Measurements from ENCODE around the gene CFAP299. TPM values are rescaled to one million over a fixed set of nuclear protein-coding genes. Genes with fewer than 3 reads are reported as not detected.

CFAP299 gene
- total RNA-seq, 2 donors from 2014 or later: not detected

DNA sequence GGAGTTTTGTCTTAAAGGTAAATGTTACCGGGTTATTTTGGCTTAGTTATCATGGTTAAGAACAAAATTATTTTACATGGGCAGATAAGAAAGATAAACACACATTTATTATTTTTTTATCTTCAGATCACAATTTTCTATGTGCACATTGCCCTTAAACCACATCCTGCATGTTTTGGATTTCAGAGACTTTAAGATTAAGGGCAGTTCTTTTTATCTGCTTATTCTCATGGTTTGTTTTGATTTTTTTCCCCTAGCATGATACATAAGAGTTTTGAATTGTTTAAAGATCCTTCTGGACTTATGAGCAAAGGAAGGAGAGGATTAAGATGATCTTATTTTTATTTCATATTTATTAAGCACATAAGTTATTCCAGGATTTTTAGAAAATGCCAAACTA is 504.9 kb downstream of the CFAP299 start:
- TF ChIP-seq, protein P1, sequence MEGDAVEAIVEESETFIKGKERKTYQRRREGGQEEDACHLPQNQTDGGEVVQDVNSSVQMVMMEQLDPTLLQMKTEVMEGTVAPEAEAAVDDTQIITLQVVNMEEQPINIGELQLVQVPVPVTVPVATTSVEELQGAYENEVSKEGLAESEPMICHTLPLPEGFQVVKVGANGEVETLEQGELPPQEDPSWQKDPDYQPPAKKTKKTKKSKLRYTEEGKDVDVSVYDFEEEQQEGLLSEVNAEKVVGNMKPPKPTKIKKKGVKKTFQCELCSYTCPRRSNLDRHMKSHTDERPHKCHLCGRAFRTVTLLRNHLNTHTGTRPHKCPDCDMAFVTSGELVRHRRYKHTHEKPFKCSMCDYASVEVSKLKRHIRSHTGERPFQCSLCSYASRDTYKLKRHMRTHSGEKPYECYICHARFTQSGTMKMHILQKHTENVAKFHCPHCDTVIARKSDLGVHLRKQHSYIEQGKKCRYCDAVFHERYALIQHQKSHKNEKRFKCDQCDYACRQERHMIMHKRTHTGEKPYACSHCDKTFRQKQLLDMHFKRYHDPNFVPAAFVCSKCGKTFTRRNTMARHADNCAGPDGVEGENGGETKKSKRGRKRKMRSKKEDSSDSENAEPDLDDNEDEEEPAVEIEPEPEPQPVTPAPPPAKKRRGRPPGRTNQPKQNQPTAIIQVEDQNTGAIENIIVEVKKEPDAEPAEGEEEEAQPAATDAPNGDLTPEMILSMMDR (conservative IDR thresholded peaks at IDR 0.05): no peak
- WGBS, 2 experiments (ENCODE audit: insufficient coverage in 1 of 2, insufficient read length in 1 of 2): 100% methylated on average over 1 of the region's 1 CpG; no CpG with 5 or more reads in 1 of the 2 experiments

GRCh38 chr4:80841587-80842281 is 506.2 kb downstream of the CFAP299 start:
- no peak overlapping the region for H3K27ac Mint-ChIP-seq
- Histone ChIP-seq H3K4me3 (ENCODE audit: low read length) (no peak overlapping the region), H3K27ac (ENCODE audit: low read depth, low read length) (no peak overlapping the region), H3K36me3 (ENCODE audit: control insufficient read depth, insufficient read depth, low read length) (no peaks in the 10 kb centered on the region), H3K4me1 (ENCODE audit: control insufficient read depth, insufficient read depth, low read length) (no peaks in the 10 kb centered on the region), H3K9me3 (ENCODE audit: control insufficient read depth, low read length) (no peaks in the 10 kb centered on the region), H3K27me3 (ENCODE audit: control insufficient read depth, insufficient read depth, low read length, poor library complexity, severe bottlenecking) (no peaks in the 10 kb centered on the region), H3K9ac (ENCODE audit: extremely low read depth, low read length, poor library complexity, severe bottlenecking) (no peak overlapping the region)
- 86% methylated on average over 2 of the region's 2 CpGs; no CpG with 5 or more reads in 1 of the 2 experiments for WGBS, 2 experiments (ENCODE audit: insufficient coverage in 1 of 2, insufficient read length in 1 of 2)
- peaks cover 6% of the 10 kb centered on the region for H3K9me3 Mint-ChIP-seq
- no peak for DNase-seq
- no peaks in the 10 kb centered on the region for H3K4me1 Mint-ChIP-seq
- TF ChIP-seq, protein P1 (conservative IDR thresholded peaks at IDR 0.05): no peak
- H3K4me3 Mint-ChIP-seq: no peak overlapping the region
- H3K27me3 Mint-ChIP-seq (ENCODE audit: insufficient read depth): no peaks in the 10 kb centered on the region
- H3K36me3 Mint-ChIP-seq (ENCODE audit: low read depth): no peaks in the 10 kb centered on the region

More for the DNA sequence above, 504.9 kb downstream of the CFAP299 start:
- H3K36me3 ChIP-seq (ENCODE audit: control insufficient read depth, insufficient read depth, low read length): no peaks in the 10 kb centered on the region
- Mint-ChIP-seq H3K27ac (no peak overlapping the region), H3K27me3 (ENCODE audit: insufficient read depth) (no peaks in the 10 kb centered on the region), H3K4me3 (no peak overlapping the region), H3K9me3 (peaks cover 5% of the 10 kb centered on the region), H3K36me3 (ENCODE audit: low read depth) (no peaks in the 10 kb centered on the region), H3K4me1 (no peaks in the 10 kb centered on the region)
- no peaks in the 10 kb centered on the region for H3K4me1 ChIP-seq (ENCODE audit: control insufficient read depth, insufficient read depth, low read length)
- H3K27me3 ChIP-seq (ENCODE audit: control insufficient read depth, insufficient read depth, low read length, poor library complexity, severe bottlenecking): no peaks in the 10 kb centered on the region
- no peak overlapping the region for H3K9ac ChIP-seq (ENCODE audit: extremely low read depth, low read length, poor library complexity, severe bottlenecking)
- no peak overlapping the region for H3K27ac ChIP-seq (ENCODE audit: low read depth, low read length)
- no peak overlapping the region for H3K4me3 ChIP-seq (ENCODE audit: low read length)
- H3K9me3 ChIP-seq (ENCODE audit: control insufficient read depth, low read length): no peaks in the 10 kb centered on the region
- DNase-seq: no peak

GRCh38 chr4:80846210-80846609 is 510.7 kb downstream of the CFAP299 start:
- no peak overlapping the region for H3K27ac ChIP-seq (ENCODE audit: low read depth, low read length)
- H3K27me3 ChIP-seq (ENCODE audit: control insufficient read depth, insufficient read depth, low read length, poor library complexity, severe bottlenecking): no peaks in the 10 kb centered on the region
- peaks cover 6% of the 10 kb centered on the region for H3K9me3 Mint-ChIP-seq
- H3K27me3 Mint-ChIP-seq (ENCODE audit: insufficient read depth): no peaks in the 10 kb centered on the region
- no peaks in the 10 kb centered on the region for H3K4me1 ChIP-seq (ENCODE audit: control insufficient read depth, insufficient read depth, low read length)
- H3K4me3 ChIP-seq (ENCODE audit: low read length): no peak overlapping the region
- no peak overlapping the region for H3K4me3 Mint-ChIP-seq
- no peaks in the 10 kb centered on the region for H3K36me3 Mint-ChIP-seq (ENCODE audit: low read depth)
- DNase-seq: no peak
- no peaks in the 10 kb centered on the region for H3K4me1 Mint-ChIP-seq
- no peaks in the 10 kb centered on the region for H3K9me3 ChIP-seq (ENCODE audit: control insufficient read depth, low read length)
- H3K9ac ChIP-seq (ENCODE audit: extremely low read depth, low read length, poor library complexity, severe bottlenecking): no peak overlapping the region
- no peaks in the 10 kb centered on the region for H3K36me3 ChIP-seq (ENCODE audit: control insufficient read depth, insufficient read depth, low read length)
- TF ChIP-seq, protein P1 (conservative IDR thresholded peaks at IDR 0.05): no peak
- H3K27ac Mint-ChIP-seq: no peak overlapping the region

All from endodermal cell (in vitro differentiated cells).